Measurements from ENCODE around the gene PPP2R5E.

PPP2R5E gene

GRCh38 chr14:63544591-63545299 lies 1.6 kb upstream of the PPP2R5E start:
- H3K4me3 ChIP-seq (replicated peaks; ENCODE audit: low read depth, low read length) = peak overlapping the region; percentile 61; the same call in 1 of the 2 replicates
- no peak for DNase-seq (ENCODE audit: extremely low read depth, low read depth)
- peak; percentile 48 for TF ChIP-seq CTCF (IDR thresholded peaks at IDR 0.05; ENCODE audit: low read depth, low read length, missing control alignments)

GRCh38 chr14:63543826-63544406 lies 739 bp upstream of the PPP2R5E start:
- no peak for TF ChIP-seq CTCF (IDR thresholded peaks at IDR 0.05; ENCODE audit: low read depth, low read length, missing control alignments)
- no peak for DNase-seq (ENCODE audit: extremely low read depth, low read depth)
- peak overlapping the region; percentile 61 for H3K4me3 ChIP-seq (replicated peaks; ENCODE audit: low read depth, low read length)

- TF ChIP-seq CTCF (IDR thresholded peaks at IDR 0.05; ENCODE audit: low read depth, low read length, missing control alignments) = no peak
- no peak for DNase-seq (ENCODE audit: extremely low read depth, low read depth)
Measured at GRCh38 chr14:63542231-63542999, 762 bp downstream of the PPP2R5E start.

GRCh38 chr14:63535918-63536317 lies 7.3 kb downstream of the PPP2R5E start:
- no peak for TF ChIP-seq CTCF (IDR thresholded peaks at IDR 0.05; ENCODE audit: low read depth, low read length, missing control alignments)
- no peak for DNase-seq (ENCODE audit: extremely low read depth, low read depth)
- H3K4me3 ChIP-seq (replicated peaks; ENCODE audit: low read depth, low read length) = no peak overlapping the region

More at GRCh38 chr14:63542231-63542999, 762 bp downstream of the PPP2R5E start:
- peak overlapping the region; percentile 61 for H3K4me3 ChIP-seq (replicated peaks; ENCODE audit: low read depth, low read length)

GRCh38 chr14:63533474-63533873 lies 9.7 kb downstream of the PPP2R5E start:
- no peak for TF ChIP-seq CTCF (IDR thresholded peaks at IDR 0.05; ENCODE audit: low read depth, low read length, missing control alignments)
- H3K4me3 ChIP-seq (replicated peaks; ENCODE audit: low read depth, low read length) = no peak overlapping the region
- DNase-seq (ENCODE audit: extremely low read depth, low read depth) = no peak

GRCh38 chr14:63524537-63525155 lies 18.5 kb downstream of the PPP2R5E start:
- no peak overlapping the region for H3K4me3 ChIP-seq (replicated peaks; ENCODE audit: low read depth, low read length)
- no peak for DNase-seq (ENCODE audit: extremely low read depth, low read depth)
- TF ChIP-seq CTCF (IDR thresholded peaks at IDR 0.05; ENCODE audit: low read depth, low read length, missing control alignments) = no peak

Measured in HFF-Myc (cell line).